Stimulated activated CD8-positive, alpha-beta memory T cell treated with anti-CD3 and anti-CD28 coated beads, Interleukin-2, amount 100 ng/mL, for 1 hour (primary cell): ENCODE measurements around the gene PUDP.
A peak's percentile ranks its signal among the peaks of the same experiment; 100 is the strongest.
"Not testable (repeated sequence)": the region's sequence is repeated elsewhere in the genome, so short reads cannot be mapped to it uniquely, and the experiment has no call there.

Experiments used
- DNase-seq, 2 donors: peaks; one replicate each; pipeline ENCODE4 v3.0.0-alpha.2; 2020; ENCODE audit warnings: low read depth in 2 of 2

The PUDP gene

DNA sequence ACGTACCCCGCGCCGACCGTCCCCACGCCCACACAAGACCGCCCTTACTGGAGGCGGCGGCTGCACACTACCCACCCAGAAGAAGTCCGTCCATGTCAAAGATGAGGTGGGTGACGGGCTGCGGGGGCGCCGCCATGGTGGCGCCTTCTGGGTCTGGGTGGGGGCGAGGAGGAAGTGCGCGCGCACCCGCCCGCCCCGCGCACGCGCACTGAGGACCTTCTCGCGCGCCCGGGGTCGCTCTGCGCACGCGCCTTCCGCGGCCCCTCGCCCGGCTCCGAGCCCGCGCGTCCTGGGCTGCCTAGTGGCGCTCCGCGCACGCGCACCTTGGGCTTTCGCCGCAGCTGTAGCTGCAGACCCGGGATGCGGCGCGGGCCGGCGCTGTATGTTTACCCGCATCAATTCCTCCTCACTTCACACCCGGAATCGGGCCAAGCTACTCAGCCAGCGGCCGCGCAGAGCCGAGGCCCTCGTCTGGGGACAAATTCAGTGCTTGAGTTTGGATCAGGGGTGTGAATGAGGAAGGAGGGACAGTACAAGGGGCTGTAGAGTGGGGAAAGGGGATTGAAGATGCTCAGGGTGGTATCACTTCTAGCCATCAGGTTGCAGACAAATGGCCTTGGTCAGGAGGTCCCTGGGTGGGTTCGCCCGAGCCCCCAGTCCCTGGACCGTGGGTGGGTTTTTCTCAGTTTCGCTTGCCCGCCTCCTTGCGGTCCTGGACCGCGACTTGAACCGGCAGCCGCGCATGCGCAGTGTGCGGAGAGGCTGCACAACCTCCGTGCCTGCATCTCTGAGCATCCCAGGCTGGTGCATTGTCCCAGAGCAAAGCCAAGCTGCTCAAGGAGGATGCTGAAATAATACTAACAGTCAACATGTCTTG lies at the start of gene PUDP:
Gene PUDP, minus strand, starts transcription at position 176 of the 877 bp plus-strand sequence. Its CDS starts 40 bp downstream, at position 136.
- peak; percentile 67 to 80 for DNase-seq

DNA sequence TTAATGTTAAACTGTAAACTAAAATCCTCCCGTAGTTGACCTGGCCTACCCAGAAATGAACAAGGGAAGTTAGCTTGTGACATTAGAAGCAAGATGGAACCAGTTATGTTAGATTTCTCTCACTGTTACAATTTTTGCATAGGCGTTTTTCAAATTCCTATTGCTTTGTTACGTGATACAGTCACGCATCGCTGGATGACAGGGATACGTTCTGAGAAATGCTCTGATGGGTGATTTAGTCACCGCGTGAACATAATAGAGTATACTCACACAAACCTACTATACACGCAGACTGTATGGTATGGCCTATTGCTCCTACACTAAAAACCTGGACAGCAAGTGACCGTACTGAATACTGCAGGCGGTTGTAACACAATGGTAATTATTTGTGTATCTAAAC lies 46.7 kb upstream of the PUDP start:
- no peak for DNase-seq

DNA sequence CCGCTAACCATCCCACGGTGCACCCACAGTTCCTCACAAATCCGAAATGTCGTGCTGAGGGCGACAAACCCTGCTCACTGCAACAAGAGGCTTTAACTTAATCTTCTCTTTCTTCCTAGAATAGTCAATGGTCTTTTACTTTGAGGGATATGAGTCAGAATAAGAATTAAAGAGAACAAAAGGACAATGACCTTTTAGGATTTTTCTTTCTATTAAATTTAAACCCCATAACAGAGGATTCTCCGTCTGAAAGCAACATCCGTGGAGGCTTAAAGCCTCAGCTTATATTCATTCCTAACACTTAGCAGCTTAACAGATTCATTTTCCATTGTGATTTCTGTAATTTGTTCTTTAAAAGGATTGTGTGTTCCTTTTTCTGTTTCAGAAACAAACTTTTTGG lies 44.9 kb upstream of the PUDP start:
- no peak for DNase-seq

DNA sequence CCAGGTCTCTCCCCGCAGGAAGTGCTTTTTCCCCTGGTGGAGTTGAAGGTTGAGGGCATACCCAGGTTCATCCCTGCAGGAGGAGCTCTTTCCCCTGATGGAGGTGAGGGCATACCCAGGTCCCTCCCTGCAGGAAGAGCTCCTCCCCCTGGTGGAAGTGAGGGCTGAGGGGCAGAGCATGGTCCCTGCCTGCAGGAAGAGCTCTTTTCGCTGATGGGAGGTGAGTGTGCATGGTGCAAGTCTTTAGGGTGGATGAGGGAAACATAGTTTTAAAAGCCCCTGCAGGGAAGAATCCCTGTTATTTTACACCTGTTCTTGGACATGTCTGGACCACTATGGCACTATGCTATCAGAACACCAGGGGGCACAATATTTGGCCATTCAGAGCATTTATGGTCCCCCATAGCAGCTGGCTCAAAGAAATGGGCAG lies 43.7 kb upstream of the PUDP start:
- DNase-seq: no peak

DNA sequence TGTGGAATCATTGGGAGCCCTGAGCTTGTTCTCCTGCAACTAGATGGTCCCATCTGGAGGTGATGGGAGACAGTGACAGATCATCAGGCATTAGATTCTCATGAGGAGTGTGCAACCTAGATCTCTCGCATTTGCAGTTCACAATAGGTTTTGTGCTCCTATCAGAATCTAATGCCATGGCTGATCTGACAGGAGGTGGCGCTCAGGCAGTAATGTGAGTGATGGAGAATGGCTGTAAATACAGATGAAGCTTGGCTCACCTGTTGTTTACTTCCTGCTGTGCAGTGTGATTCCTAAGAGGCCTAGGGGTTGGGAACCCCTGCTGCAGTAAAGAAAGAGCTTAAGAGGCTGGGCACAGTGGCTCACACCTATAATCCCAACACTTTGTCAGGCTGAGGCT lies 42.2 kb upstream of the PUDP start:
- no peak for DNase-seq

DNA sequence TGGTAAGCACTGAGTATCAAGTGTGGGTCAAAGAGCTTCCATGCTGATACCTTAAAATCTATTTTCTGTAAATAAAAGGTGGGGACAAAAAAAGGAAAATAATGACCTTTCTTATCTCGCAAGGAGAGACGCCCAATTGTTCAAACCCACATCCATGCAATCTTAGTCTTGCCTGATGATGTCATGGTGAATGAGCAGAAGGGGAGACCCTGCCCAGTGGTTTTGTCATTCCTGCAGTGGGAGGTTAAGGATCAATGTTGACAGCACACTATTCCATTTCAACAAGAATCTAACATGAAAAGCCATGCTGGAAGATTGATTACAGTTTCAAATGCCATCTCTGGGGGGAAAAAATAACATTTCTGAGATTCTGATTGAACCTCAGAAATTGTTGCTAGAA lies 40.7 kb upstream of the PUDP start:
- no peak for DNase-seq

DNA sequence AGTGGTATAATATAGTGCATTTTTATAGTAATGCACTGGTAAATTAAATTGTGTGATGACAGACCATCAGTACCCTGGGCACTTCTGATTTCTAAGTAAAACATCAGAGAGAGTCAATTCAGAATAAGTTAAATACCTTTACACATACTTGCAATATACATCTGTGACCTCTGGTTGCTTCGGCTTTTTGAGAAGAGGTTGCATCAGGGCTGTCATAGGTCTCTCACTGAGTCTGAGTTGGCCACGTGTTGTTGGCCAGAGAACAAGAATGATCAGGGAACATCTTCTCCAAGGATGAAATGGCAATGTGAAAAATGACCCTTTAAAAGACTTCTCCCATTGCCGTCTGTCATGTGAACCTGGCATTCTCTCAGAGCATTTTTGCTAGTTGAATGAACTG lies 36.9 kb upstream of the PUDP start:
- DNase-seq: no peak

DNA sequence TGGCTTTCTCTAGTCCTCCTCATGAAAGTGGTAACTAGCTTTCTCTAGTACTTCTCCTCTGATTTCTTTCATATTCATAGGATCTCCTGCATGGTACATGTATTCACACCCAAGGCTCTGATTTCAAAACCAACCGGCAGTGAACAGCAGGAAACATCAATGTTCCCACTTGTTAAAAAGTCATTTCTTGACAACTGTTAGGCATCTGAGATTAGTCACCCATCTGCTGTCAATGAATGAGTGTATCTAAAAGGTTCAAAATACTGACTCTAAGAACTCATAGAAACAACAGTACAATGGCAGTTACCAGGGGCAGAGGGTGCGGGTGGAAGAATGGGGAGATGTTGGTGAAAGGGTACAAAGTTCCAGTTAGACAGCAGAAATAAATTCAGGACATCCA lies 31.5 kb upstream of the PUDP start:
- no peak for DNase-seq

DNA sequence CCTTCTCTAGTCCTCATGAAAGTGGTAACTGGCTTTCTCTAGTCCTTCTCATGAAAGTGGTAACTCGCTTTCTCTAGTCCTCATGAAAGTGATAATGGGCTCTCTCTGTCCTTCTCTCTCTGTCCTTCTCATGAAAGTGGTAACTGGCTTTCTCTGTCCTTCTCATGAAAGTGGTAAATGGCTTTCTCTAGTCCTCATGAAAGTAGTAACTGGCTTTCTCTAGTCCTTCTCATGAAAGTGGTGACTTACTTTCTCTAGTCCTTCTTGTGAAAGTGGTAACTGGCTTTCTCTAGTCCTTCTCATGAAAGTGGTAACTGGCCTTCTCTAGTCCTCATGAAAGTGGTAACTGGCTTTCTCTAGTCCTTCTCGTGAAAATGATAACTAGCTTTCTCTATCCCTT lies 30.9 kb upstream of the PUDP start:
- DNase-seq: not testable (repeated sequence)

DNA sequence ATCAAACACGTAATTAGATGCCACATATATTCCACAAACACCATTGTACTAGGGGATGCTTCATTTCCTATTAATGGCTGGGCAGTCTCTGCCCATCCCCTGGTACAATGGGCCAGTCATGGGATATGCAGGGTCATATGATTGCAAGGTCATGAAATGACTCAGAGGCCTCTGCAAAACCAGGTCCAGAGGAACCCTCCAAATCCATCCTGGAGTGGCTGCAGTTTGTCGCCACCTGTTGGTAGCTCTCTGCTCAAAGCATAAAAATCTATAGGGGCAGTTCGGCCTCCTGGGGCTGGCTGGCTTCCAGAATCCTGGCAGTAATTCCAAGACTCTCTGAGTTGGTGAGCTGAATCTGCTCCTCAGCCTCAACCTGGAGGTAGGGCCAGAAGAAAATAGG lies 22.9 kb upstream of the PUDP start:
- peak; percentile 8 to 11 for DNase-seq

DNA sequence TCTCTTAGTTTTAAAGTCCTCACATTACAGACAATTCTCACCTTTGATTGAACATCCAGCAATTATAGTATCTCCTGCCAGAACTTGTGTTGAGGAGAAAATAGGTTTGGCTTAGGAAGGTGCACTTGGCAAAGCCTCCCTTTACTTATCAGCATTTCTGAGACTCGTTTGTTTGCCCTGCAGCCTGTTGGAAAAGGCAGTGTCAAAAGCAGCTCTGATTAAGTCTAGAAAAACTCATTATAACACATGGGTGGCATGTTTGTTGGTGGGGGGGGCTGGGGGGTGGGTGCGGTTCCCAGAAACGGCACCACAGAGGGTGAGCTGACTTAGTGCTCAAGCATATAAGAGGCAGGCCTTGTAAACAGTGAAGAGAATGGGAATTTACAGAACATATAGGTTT lies 21.7 kb upstream of the PUDP start:
- no peak for DNase-seq

DNA sequence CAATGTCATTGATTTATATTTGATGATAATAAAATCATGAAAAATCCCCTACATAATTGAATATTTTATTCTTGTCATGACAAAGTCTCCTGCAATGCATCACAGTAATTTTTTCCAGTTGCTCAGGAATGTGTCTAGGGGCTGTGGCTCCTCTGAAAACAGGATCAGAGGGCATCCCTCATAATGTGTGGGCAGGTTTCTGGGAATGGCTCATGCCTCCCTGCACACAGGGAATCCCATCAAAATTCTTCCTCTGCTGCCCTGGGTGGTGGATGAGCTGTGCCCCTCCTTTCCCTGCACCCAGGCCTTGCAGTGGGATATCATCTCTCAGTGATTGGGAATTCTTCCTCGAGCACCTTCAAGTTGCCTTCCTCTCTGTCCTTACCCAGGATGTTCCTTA lies 20.4 kb upstream of the PUDP start:
- DNase-seq: no peak

DNA sequence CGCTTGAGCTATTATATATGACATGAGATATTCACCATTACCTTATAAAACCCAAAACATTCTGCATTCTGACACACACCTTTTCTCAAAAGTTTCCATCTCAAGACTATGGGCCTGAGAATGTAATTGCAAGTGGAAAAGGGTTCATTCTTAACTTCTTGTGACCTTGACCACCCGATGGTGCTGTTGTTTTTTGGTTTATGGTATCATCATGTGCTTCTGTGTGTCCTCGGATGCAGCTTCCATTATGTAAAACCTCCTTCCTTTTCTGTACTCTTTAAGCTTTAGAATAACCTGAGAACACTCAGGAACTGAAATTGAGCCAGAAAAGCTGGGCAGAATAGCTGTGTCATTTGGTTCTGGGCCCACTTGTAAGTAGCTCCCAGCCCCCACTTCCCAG lies 16.2 kb upstream of the PUDP start:
- no peak for DNase-seq

DNA sequence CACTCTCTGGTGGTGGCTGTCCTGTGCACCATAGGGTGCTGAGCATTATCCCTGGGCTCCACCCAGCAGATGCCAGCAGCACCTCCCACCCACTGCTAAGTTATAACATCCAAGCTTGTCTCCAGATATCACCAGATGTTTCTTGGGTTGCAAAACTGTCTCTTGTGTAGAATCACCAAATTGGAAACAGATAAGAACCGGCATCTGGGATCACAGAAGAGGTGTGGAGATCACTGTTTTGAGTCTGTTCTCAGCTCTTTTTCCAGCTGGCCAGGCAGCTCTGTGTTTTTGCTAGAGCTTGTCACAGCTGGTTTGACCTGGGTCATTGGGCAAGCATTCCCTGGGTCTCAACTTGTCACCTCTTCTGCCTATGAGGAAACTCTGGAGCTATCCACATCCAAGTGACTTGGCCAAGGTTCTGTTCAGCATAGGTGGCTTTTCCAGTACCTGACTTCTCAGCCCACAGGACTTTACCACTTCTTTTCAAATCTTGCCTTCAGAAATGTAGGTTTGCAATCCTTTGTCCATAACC lies 15.3 kb upstream of the PUDP start:
- DNase-seq: no peak

DNA sequence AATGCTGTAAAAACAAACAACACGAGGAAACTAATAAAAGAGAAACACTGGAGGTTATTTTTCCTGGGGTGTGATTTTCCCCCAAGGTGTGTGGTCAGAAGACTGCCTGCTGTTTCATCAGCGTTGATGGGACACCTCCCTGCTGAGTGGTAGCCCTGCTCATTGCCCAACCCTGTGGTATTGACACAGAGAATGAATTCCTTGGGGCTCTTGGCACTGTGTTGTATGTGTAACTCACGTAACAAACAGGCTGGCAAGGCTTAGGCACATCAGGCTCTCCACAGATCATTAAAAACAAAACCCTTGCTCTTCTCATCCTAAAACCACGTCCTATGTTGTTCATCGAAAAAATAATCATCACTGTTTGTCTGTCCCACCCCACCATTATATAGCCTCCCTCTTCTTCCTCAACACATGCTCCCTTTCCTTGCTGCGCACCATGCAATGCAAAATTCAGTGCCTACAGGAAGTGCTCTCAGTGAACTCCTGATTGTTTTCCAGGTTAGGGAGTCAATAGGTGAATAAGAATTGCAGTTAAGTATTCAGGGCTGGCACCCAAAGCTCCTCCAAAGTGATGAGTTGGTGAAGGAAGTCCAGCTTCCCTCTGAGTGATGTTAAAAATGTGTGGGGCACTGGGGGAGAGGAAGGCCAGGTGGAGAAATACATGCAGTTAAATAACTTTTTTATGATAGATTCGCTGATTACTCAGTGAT lies 11.4 kb upstream of the PUDP start:
- no peak for DNase-seq

DNA sequence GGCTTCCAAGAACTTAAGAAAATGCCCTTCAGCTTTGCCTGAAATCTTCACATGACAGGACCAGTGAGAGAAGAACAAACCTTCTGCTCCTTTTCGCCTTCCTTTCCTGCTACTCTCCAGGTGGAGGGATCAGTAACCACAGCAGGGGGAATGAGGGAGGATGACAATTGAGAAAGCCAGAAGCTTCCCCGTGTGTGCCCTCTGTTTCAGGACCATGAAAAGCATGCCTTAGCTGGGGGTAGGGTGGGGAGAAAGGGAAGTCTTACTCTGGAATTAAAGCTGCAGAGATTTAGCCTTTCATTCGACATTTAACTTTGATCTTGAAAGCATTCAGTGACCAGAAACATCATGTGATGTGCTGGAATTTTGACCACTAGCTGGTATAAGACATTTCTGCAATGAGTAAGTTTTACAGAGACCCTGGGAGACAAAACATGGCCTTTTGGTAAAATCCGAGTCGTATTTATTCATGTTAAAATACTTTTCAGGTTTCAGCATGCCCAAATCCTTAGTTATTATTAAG lies 10.6 kb upstream of the PUDP start:
- DNase-seq: no peak

DNA sequence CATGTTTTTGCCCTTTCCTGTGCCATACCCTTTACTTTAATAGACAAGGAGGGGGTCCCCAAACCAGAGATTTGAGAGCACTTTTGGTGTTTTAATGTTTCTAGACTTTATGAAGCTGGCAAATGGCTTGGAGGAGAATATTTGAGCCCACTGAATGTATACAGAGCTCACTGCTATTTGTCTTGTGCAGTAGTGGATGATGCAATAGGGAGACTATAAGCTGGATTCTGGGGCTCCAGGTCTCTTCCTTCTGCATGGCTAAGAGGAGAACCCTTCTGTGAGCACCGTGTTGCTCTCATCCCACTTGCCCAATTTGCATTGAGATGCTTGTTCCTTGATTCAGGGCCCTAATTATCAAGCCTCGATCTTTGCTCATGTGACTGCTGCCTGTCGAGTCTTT lies 8.9 kb upstream of the PUDP start:
- no peak for DNase-seq

DNA sequence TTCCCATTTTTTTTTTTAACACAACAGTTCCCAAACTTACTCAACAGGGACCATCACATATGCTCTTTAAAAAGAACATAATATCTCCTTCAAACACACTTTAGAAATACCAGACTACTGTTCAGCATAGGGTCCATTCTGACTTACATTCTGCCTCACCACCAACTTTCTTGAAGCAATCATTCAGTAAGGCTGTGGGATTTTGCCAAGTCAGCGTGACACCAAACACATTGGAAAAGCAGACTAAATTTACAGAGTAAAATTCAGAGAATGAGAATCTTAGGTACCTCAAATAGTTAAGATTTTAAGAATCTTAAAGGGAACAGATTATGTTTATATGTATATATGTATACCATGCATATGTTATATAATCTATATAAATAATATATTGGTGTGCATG lies 7.2 kb upstream of the PUDP start:
- no peak for DNase-seq

DNA sequence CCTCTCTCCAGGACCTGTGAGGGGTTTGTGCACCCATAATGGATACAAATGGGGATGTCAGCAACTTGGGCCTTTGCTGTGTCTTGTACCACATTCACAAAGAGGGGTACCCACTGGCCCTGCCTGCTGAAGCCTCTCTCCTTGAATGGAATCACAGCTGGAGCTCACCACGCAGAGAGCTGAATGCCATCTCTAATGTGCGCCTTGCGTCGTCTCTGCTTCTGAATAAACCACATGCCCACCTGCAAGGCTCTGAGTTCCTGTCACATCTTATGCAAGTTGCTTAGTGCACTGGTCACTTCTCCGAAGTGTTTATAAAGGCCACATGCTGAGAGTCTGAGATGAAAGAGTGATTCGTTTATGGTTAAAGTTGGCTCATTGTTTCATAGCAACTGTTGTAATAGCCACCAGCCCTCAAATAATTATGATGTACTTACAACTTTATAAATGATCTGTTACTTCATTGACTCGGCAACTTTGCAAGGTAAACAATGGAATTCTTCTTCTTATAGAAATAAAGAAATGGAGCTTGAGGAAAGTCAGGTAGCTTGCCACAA lies 6.2 kb upstream of the PUDP start:
- DNase-seq: no peak

DNA sequence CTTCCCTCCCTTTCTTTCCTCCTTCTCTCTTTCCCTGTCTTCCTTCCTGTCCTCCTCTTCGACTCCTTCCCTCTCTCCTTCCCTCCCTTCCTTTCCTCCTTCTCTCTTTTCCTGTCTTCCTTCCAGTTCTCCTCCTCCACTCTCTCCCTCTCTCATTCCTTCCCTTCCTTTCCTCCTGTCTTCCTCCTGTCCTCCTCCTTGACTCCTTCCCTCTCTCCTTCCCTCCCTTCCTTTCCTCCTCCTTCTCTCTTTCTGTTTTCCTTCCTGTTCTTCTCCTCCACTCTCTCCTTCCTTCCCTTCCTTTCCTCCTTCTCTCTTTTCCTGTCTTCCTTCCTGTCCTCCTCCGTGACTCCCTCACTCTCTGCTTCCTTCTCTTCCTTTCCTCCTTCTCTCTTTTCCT lies 5.3 kb upstream of the PUDP start:
- DNase-seq: no peak

DNA sequence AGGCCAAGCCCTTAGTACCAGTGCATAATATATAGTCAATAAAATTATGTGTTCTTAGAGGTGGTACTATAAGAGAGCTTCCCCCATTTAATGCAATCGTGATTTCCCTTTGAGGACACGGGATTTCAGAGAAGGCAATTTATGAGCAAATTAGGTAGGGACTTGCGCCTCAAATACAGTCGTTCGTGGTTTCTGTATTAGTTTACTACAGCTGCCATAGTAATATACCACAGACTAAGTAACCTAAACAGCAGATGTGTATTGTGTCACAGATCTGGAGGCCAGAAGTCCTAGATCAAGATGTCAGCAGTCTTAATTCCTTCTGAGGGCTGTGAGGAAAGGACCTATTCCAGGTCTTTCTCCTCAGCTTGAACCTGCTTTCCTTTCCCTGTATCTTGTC lies 1.5 kb upstream of the PUDP start:
- DNase-seq: no peak

DNA sequence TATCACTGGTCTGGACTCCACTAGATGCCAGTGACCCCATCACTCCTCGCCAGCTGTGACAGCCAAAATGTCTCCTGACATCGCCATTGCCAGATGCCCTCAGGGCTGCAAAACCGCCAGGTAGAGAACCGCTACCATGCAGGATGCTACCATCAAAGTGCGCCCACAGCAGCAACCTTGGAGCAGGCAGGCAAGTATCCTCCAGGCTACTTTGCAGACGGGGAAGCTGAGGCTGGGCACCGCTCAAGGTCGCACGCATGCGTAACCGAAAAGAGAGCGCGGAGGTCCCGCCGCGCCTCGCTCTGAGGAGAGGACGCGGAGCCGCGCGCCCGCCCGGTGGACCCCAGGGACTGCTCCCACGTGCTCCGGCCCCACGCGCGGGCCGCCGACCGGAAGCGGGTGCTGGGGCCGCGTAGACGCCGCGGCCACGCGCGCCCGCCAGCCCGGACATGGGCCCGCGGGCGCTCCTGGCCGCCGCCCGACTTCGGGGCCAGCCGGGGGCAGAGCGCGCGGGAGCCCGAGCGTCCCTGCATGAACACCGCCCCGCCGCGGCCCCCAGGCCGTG lies 458 bp downstream of the PUDP start, which contains the start of gene STS:
Gene STS, plus strand, starts transcription at position 300 of the 565 bp plus-strand sequence. CDS start 105,488 bp downstream, outside the sequence.
- DNase-seq: no peak
